ENCODE measurements around the gene GRM2. TPM values are rescaled to one million over a fixed set of nuclear protein-coding genes. Genes with fewer than 3 reads are reported as not detected.

The GRM2 gene
- total RNA-seq, 6 donors from 2014 or later, result 0.10 to 1.0 (median 0.30) TPM; not detected in 1

GRCh38 chr3:51722362-51722761 is 15.5 kb downstream of the GRM2 start:
- ATAC-seq (ENCODE audit: low FRiP score in 2 of 2), result no peak
- no peak overlapping the region for H3K27ac ChIP-seq
- 61 to 66% methylated on average over 4 of the region's 4 CpGs for WGBS, 2 donors
- no peak for DNase-seq
- TF ChIP-seq POLR2A (IDR thresholded peaks at IDR 0.05) (no peak), POLR2AphosphoS5 (IDR thresholded peaks at IDR 0.05) (no peak), EP300 (IDR thresholded peaks at IDR 0.05) (no peak)
- TF ChIP-seq, protein P1, sequence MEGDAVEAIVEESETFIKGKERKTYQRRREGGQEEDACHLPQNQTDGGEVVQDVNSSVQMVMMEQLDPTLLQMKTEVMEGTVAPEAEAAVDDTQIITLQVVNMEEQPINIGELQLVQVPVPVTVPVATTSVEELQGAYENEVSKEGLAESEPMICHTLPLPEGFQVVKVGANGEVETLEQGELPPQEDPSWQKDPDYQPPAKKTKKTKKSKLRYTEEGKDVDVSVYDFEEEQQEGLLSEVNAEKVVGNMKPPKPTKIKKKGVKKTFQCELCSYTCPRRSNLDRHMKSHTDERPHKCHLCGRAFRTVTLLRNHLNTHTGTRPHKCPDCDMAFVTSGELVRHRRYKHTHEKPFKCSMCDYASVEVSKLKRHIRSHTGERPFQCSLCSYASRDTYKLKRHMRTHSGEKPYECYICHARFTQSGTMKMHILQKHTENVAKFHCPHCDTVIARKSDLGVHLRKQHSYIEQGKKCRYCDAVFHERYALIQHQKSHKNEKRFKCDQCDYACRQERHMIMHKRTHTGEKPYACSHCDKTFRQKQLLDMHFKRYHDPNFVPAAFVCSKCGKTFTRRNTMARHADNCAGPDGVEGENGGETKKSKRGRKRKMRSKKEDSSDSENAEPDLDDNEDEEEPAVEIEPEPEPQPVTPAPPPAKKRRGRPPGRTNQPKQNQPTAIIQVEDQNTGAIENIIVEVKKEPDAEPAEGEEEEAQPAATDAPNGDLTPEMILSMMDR (IDR thresholded peaks at IDR 0.05), result no peak
- no peak overlapping the region for H3K4me3 ChIP-seq
- no peaks in the 10 kb centered on the region for H3K4me1 ChIP-seq
- no peaks in the 10 kb centered on the region for H3K27me3 ChIP-seq
- H3K36me3 ChIP-seq, result no peaks in the 10 kb centered on the region
- no peaks in the 10 kb centered on the region for H3K9me3 ChIP-seq

DNA sequence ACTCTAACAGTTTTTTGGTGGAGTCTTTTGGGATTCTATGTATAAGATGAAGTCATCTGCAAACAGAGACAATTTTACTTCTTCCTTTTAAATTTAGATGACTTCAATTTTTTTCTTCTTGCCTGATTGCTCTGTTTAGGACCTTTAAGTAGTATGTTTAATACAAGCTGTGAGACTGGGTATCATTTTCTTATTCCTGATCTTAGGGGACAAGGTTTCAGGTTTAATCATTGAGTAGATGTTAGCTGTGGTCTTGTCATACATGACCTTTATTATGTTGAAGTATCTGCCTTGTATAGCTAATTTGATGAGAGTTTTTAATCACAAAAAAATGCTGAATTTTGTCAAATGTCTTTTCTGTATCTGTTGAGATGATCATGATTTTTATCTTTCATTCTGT is 20.6 kb downstream of the GRM2 start:
- Histone ChIP-seq H3K4me1 (no peaks in the 10 kb centered on the region), H3K27ac (no peak overlapping the region), H3K27me3 (no peaks in the 10 kb centered on the region), H3K9me3 (no peaks in the 10 kb centered on the region), H3K4me3 (no peak overlapping the region), H3K36me3 (no peaks in the 10 kb centered on the region)
- ATAC-seq (ENCODE audit: low FRiP score in 2 of 2) (no peak), DNase-seq (no peak)
- TF ChIP-seq POLR2AphosphoS5 (IDR thresholded peaks at IDR 0.05), result no peak
- TF ChIP-seq, protein P1 (IDR thresholded peaks at IDR 0.05), result no peak
- TF ChIP-seq POLR2A (IDR thresholded peaks at IDR 0.05), result no peak
- TF ChIP-seq EP300 (IDR thresholded peaks at IDR 0.05), result no peak

DNA sequence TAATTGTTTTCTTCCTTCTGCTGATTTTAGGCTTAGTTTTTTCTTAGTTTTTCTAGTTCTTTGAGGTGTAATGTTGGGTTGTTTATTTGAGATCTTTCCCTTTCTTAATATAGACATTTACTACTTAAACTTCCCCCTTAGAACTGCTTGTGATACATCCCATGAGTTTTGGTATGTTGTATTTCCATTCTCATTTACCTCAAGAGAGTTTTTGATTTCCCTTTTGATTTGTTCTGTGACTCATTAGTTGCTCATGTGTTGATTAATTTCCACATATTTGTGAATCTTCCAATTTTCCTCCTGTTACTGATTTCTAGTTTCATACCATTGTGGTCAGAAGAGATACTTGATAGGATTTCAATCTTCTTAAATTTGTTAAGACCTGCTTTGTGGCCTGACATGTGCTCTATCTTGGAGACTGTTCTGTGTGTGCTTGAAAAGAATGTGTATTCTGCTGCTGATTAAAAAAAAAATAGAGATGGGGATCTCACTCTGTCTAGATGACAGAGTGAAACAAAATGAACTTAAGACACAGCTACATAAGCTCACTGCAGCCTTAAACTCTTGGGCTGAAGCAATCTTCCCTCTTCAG is 22.3 kb downstream of the GRM2 start:
- Histone ChIP-seq H3K36me3 (no peaks in the 10 kb centered on the region), H3K4me3 (no peak overlapping the region), H3K4me1 (no peaks in the 10 kb centered on the region), H3K9me3 (no peaks in the 10 kb centered on the region), H3K27me3 (no peaks in the 10 kb centered on the region), H3K27ac (no peak overlapping the region)
- TF ChIP-seq, protein P1 (IDR thresholded peaks at IDR 0.05), result no peak
- no peak for TF ChIP-seq POLR2A (IDR thresholded peaks at IDR 0.05)
- TF ChIP-seq EP300 (IDR thresholded peaks at IDR 0.05), result no peak
- TF ChIP-seq POLR2AphosphoS5 (IDR thresholded peaks at IDR 0.05), result no peak
- no peak for ATAC-seq (ENCODE audit: low FRiP score in 2 of 2)
- no peak for DNase-seq

DNA sequence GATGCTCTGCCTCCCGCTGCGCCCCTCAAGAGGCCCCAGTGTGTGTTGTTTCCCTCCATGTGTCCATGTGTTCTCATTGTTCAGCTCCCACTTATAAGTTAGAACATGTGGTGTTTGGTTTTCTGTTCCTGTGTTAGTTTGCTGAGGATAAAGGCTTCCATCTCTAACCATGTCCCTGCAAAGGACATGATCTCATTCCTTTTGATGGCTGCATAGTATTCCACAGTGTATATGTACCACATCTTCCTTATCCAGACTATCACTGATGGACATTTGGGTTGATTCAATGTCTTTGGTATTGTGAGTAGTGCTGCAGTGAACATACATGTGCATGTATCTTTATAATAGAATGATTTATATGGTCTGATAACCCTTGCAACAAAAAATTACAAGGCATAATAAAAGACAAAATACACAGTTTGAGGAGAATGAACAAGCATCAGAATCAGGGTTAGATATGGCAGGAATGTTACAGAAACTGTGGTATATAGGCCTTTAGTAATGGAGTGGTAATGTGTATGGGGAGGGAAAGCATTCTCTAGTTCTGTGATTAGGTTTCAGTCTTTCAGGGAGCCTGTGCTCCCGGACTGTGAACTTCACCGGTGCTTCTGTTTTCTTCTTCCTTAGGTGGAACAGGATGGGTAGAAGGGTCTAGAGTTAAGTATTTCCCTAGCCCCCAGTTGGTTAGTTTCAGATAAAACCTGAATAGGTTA is 27.1 kb downstream of the GRM2 start:
- H3K36me3 ChIP-seq, result no peaks in the 10 kb centered on the region
- no peaks in the 10 kb centered on the region for H3K4me1 ChIP-seq
- H3K27me3 ChIP-seq, result no peaks in the 10 kb centered on the region
- H3K9me3 ChIP-seq, result no peaks in the 10 kb centered on the region
- no peak for DNase-seq
- TF ChIP-seq EP300 (IDR thresholded peaks at IDR 0.05) (no peak), POLR2A (IDR thresholded peaks at IDR 0.05) (no peak)
- TF ChIP-seq, protein P1 (IDR thresholded peaks at IDR 0.05), result no peak
- ATAC-seq (ENCODE audit: low FRiP score in 2 of 2), result no peak
- no peak overlapping the region for H3K27ac ChIP-seq
- WGBS, 2 donors, result 84 to 86% methylated on average over 4 of the region's 4 CpGs
- no peak overlapping the region for H3K4me3 ChIP-seq

DNA sequence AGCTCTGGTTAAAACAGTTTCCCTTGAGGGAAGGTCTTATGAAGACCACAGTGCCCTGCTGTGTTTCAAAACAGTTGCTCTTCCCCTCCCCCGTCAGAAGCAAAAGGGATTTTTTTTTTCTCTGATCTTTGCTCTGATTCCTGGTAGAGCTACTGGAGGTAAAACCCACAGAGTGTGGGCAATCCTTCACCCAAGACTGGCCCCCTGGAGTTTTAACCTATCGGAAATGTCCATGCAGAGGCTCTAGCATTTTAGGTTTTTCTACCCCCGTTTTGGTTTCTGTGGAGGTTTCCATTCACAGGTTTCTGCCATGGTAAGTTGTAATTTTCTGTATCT is 27.7 kb downstream of the GRM2 start:
- WGBS, 2 donors, result 27 to 39% methylated on average over 3 of the region's 3 CpGs
- no peak overlapping the region for H3K27ac ChIP-seq
- no peaks in the 10 kb centered on the region for H3K36me3 ChIP-seq
- no peaks in the 10 kb centered on the region for H3K9me3 ChIP-seq
- no peak for DNase-seq
- ATAC-seq (ENCODE audit: low FRiP score in 2 of 2), result no peak
- H3K4me3 ChIP-seq, result no peak overlapping the region
- H3K27me3 ChIP-seq, result no peaks in the 10 kb centered on the region
- H3K4me1 ChIP-seq, result no peaks in the 10 kb centered on the region
- TF ChIP-seq POLR2A (IDR thresholded peaks at IDR 0.05), result no peak
- no peak for TF ChIP-seq POLR2AphosphoS5 (IDR thresholded peaks at IDR 0.05)
- TF ChIP-seq, protein P1 (IDR thresholded peaks at IDR 0.05), result no peak
